ENCODE measurements around the gene SEMA3D. TPM values are rescaled to one million over a fixed set of nuclear protein-coding genes. Genes with fewer than 3 reads are reported as not detected.

Gene SEMA3D
- total and polyA plus RNA-seq, 2 of the 13 experiments (the other 11 are each of a cell fraction or from before 2014, with no cell fraction given) = 0.07 TPM; not detected in 1

DNA sequence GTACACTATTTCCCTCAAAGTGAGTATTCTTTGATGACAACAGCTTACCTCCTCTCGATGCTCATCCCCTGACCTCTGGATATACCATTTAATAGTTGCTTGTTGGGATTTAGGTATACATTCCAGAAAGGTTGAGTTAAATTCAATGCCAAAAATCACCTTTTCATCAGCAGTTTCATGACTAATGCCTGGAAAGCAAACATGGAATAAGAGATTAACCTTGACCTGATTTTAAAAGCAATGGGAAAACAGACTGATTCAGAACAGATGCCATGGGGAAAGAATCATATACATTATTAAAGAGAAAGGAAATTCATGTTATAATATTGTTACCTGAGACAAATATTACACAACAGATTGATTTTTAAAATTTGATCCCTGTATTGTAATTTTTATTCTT, 180.1 kb downstream of the SEMA3D start:
- ChIA-PET CTCF (ENCODE audit: low intra/inter-chr PET ratio, low total read pairs) (no interaction called here), POLR2A (no interaction called here)
- WGBS (ENCODE audit: low lambda C conversion rate) = 0% methylated on average over 1 of the region's 1 CpG

More for the DNA sequence above, 180.1 kb downstream of the SEMA3D start:
- H3K9me3 ChIP-seq (ENCODE audit: low read length) = no peaks in the 10 kb centered on the region
- H3K4me2 ChIP-seq (ENCODE audit: low read depth, low read length) = no peak overlapping the region
- ATAC-seq (no peak), FAIRE-seq (no peak), DNase-seq (ENCODE audit: low spot score) (no peak)
- H2AFZ ChIP-seq (ENCODE audit: low read length) = no peak overlapping the region
- H3K4me3 ChIP-seq (replicated peaks in 1 of 3; ENCODE audit: insufficient read depth in 1 of 3, low read depth in 2 of 3, low read length in 3 of 3) = no peak overlapping the region
- H3K36me3 ChIP-seq (replicated peaks in 1 of 2; ENCODE audit: control insufficient read depth in 1 of 2, insufficient read depth in 2 of 2, low read length in 2 of 2) = no peaks in the 10 kb centered on the region
- no peaks in the 10 kb centered on the region for H3K27me3 ChIP-seq (ENCODE audit: control insufficient read depth in 1 of 2, insufficient read depth in 2 of 2, low read length in 2 of 2)
- H4K20me1 ChIP-seq (ENCODE audit: insufficient read depth, low read length) = no peaks in the 10 kb centered on the region
- H3K9ac ChIP-seq (ENCODE audit: insufficient read depth, low read depth, low read length) = no peak overlapping the region
- in situ Hi-C loops (cut with HindIII; ENCODE audit: extremely low pct_ligation_motif_present, low pct_unique_long_range_greater_than_20kb) (loop anchor here (25.0 kb wide), 1 partner anchor 519 kb away; no protein-coding TSS in a partner anchor), intact Hi-C loops (cut with micrococcal nuclease; ENCODE audit: unreplicated experiment) (no loop called here)
- TF ChIP-seq CHD2 (IDR thresholded peaks at IDR 0.05; ENCODE audit: low read depth, low read length) (no peak), KIAA2018 (CRISPR knock-in tag; IDR thresholded peaks at IDR 0.05; ENCODE audit: borderline replicate concordance) (no peak), RFXAP (CRISPR knock-in tag; IDR thresholded peaks at IDR 0.05; ENCODE audit: borderline replicate concordance) (no peak)
- no peak overlapping the region for H3K27ac ChIP-seq (ENCODE audit: extremely low read length, insufficient read depth, low read length)
- BruUV-seq (replicated peaks) = no TSS peak
- no peaks in the 10 kb centered on the region for H3K4me1 ChIP-seq (ENCODE audit: insufficient read depth, low read length)
- H3K79me2 ChIP-seq (ENCODE audit: insufficient read depth, low read length) = no peaks in the 10 kb centered on the region
